ENCODE measurements around the gene TPPP3.
A peak's percentile ranks its signal among the peaks of the same experiment; 100 is the strongest.
"Not testable (repeated sequence)": the region's sequence is repeated elsewhere in the genome, so short reads cannot be mapped to it uniquely, and the experiment has no call there.

The TPPP3 gene

DNA sequence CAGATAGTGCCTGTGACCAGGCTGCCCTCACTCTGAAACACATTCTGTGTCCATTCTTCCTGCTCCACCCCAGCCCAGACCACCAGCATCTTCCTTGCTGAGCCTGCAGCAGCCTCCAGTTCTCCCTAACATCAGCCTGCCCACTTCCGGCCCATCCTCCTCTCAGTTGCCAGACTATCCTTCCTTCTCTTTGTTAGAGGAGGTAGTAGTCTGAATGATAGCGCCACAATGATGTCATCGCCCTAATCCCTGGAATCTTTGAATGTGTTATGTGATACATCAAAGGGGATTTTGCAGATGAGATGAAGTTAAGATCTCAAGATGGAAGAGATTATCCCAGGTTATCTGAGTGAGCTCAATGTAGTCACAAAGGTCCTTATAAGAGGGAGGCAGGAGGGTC, 26.2 kb upstream of the TPPP3 start:
- Histone ChIP-seq H3K79me2 (ENCODE audit: low read length) (peaks cover 4% of the 10 kb centered on the region; the same call in 1 of the 2 replicates), H2AFZ (ENCODE audit: low read depth, low read length) (no peak overlapping the region), H3K4me3 (ENCODE audit: low read length) (no peak overlapping the region), H3K27ac (ENCODE audit: low read length) (no peak overlapping the region), H3K36me3 (replicated peaks; ENCODE audit: low read depth, low read length) (no peaks in the 10 kb centered on the region), H4K20me1 (ENCODE audit: insufficient read depth, low read length) (no peaks in the 10 kb centered on the region), H3K27me3 (ENCODE audit: low read depth, low read length) (peaks cover 10% of the 10 kb centered on the region), H3K4me2 (ENCODE audit: low read length) (no peak overlapping the region), H3K9me3 (ENCODE audit: insufficient read depth, low read length) (no peaks in the 10 kb centered on the region), H3K4me1 (ENCODE audit: low read length) (peaks cover 9% of the 10 kb centered on the region), H3K9ac (ENCODE audit: low read length) (no peak overlapping the region)
- no peak for TF ChIP-seq EZH2phosphoT487 (IDR thresholded peaks at IDR 0.05; ENCODE audit: low read depth)
- TF ChIP-seq, protein P1, sequence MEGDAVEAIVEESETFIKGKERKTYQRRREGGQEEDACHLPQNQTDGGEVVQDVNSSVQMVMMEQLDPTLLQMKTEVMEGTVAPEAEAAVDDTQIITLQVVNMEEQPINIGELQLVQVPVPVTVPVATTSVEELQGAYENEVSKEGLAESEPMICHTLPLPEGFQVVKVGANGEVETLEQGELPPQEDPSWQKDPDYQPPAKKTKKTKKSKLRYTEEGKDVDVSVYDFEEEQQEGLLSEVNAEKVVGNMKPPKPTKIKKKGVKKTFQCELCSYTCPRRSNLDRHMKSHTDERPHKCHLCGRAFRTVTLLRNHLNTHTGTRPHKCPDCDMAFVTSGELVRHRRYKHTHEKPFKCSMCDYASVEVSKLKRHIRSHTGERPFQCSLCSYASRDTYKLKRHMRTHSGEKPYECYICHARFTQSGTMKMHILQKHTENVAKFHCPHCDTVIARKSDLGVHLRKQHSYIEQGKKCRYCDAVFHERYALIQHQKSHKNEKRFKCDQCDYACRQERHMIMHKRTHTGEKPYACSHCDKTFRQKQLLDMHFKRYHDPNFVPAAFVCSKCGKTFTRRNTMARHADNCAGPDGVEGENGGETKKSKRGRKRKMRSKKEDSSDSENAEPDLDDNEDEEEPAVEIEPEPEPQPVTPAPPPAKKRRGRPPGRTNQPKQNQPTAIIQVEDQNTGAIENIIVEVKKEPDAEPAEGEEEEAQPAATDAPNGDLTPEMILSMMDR (IDR thresholded peaks at IDR 0.05; ENCODE audit: low read depth, low read length), result no peak

DNA sequence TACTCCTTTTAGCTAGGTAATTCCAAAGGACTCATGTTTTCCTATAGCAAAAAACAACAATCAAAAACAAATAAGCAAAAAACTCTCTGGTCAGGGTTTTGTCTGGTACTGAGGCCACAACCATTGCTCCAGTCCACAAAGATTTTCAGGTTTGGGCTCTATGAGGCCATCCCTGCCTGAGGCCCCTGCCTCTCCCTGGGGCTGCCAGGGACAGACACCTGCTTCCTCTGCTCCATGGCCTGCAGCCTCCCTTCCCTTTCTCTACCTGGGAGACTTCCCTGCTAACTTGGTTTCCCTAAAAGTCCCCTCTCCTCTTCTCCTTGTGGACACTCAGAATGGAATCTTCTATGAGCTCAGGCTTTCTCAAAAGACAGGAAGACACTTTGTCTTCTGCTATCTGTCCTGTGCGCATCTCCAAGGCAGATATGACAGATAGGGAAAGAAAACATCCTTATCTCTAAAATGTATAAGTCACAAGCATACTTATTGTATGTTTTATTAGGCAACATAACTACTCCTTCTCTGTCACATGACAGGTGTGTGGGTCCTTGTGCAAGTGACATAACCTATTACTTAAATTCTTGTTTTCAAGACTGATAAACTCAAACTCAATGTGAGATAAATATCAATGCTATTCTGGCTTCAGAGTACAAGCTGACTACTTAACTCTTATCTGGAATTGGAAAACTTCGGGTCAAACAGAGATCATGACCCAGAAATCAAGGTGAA, 24.2 kb upstream of the TPPP3 start:
- H3K4me2 ChIP-seq (ENCODE audit: low read length), result no peak overlapping the region
- no peak overlapping the region for H2AFZ ChIP-seq (ENCODE audit: low read depth, low read length)
- no peaks in the 10 kb centered on the region for H3K9me3 ChIP-seq (ENCODE audit: insufficient read depth, low read length)
- H3K79me2 ChIP-seq (ENCODE audit: low read length), result peaks cover 4% of the 10 kb centered on the region; the same call in 1 of the 2 replicates
- no peak overlapping the region for H3K9ac ChIP-seq (ENCODE audit: low read length)
- H3K36me3 ChIP-seq (replicated peaks; ENCODE audit: low read depth, low read length), result no peaks in the 10 kb centered on the region
- TF ChIP-seq, protein P1 (IDR thresholded peaks at IDR 0.05; ENCODE audit: low read depth, low read length), result no peak
- no peak for TF ChIP-seq EZH2phosphoT487 (IDR thresholded peaks at IDR 0.05; ENCODE audit: low read depth)
- no peak overlapping the region for H3K4me3 ChIP-seq (ENCODE audit: low read length)
- peaks cover 17% of the 10 kb centered on the region for H3K4me1 ChIP-seq (ENCODE audit: low read length)
- no peak overlapping the region for H3K27ac ChIP-seq (ENCODE audit: low read length)
- H3K27me3 ChIP-seq (ENCODE audit: low read depth, low read length), result no peaks in the 10 kb centered on the region
- H4K20me1 ChIP-seq (ENCODE audit: insufficient read depth, low read length), result no peaks in the 10 kb centered on the region

DNA sequence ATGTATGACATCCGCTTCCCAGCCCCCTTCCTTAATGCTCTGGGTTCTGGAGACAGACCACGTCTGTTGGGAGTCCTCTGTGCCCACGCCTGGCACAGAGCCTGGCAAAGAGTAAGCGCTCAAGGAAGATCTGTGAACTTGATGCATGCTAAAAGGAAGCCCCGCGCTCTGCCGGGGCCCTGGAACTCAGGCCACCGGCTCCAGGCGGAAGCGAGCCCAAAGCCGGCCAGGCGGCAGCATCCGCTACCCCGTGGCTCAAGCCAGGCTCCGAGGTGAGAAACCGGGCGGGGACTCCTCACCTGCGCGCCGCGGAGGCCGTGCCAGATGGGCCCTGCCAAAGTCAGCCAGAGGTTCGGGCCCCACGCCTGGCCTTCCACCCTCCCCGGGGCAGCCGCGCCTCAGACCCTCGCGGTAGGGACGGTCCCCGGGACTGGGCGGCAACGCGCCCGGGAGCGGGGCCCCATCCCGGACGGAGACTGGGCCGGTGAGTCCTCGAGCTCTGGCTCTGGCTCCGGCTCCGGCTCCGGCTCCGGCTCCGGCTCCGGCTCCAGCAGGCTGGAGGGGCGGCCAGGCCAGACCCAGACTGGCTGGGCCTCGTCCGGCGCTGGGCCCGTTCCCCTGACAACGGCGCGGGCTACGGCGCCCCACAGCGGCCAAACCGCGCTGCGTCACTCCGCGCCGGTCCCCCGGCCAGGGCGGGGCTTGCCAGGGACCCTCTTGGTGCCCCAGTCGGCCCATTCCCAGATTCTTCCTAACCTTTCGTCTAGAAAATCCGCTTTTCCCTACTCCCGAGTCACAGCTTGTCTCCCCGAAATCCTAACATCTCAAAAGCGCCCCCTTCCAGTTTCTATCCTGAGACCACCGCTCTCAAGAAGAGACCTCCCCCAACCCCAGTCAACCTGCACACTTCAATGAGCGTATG, 22.8 kb upstream of the TPPP3 start, which contains the start of gene ZDHHC1:
ZDHHC1 (minus strand) TSS at position 606 of the 922 bp plus-strand sequence. CDS start 8,702 bp downstream, outside the sequence.
- peak within 1 kb of the TSS; percentile 86 for H3K4me2 ChIP-seq (ENCODE audit: low read length)
- H3K4me1 ChIP-seq (ENCODE audit: low read length), result peaks cover 17% of the 10 kb centered on the region
- peak within 1 kb of the TSS; percentile 75 for H3K9ac ChIP-seq (ENCODE audit: low read length)
- H3K9me3 ChIP-seq (ENCODE audit: insufficient read depth, low read length), result no peaks in the 10 kb centered on the region
- H4K20me1 ChIP-seq (ENCODE audit: insufficient read depth, low read length), result no peaks in the 10 kb centered on the region
- TF ChIP-seq, protein P1 (IDR thresholded peaks at IDR 0.05; ENCODE audit: low read depth, low read length), result peak; percentile 64
- no peak for TF ChIP-seq EZH2phosphoT487 (IDR thresholded peaks at IDR 0.05; ENCODE audit: low read depth)
- H2AFZ ChIP-seq (ENCODE audit: low read depth, low read length), result peak within 1 kb of the TSS; percentile 100
- H3K4me3 ChIP-seq (ENCODE audit: low read length), result peak within 1 kb of the TSS; percentile 87
- 0 out of 2 replicates have a peak within 1 kb of the TSS, but pooled peaks have one; percentile 7 for H3K27ac ChIP-seq (ENCODE audit: low read length)
- no peaks in the 10 kb centered on the region for H3K27me3 ChIP-seq (ENCODE audit: low read depth, low read length)
- H3K79me2 ChIP-seq (ENCODE audit: low read length), result peaks cover 4% of the 10 kb centered on the region; the same call in 1 of the 2 replicates
- no peaks in the 10 kb centered on the region for H3K36me3 ChIP-seq (replicated peaks; ENCODE audit: low read depth, low read length)

DNA sequence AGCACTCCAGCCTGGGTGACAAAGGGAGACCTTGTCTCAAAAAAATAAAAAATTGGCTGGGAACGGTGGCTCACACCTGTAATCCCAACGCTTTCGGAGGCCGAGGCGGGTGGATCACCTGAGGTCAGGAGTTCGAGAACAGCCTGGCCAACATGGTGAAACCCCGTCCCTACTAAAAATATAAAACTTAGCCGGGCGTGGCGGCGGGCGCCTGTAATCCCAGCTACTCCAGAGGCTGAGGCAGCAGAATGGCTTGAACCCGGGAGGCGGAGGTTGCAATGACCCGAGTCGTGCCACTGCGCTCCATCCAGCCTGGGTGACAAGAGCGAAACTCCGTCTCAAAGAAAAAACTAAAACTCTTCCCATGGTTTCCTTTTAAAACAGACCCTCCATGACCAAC, 22.1 kb upstream of the TPPP3 start:
- Histone ChIP-seq H3K4me2 (ENCODE audit: low read length) (peak overlapping the region; percentile 86), H3K4me1 (ENCODE audit: low read length) (peaks cover 17% of the 10 kb centered on the region), H3K9ac (ENCODE audit: low read length) (peak overlapping the region; percentile 75), H3K4me3 (ENCODE audit: low read length) (peak overlapping the region; percentile 87)
- H3K27ac ChIP-seq (ENCODE audit: low read length); H4K20me1 ChIP-seq (ENCODE audit: insufficient read depth, low read length); H3K9me3 ChIP-seq (ENCODE audit: insufficient read depth, low read length); H3K27me3 ChIP-seq (ENCODE audit: low read depth, low read length); H3K36me3 ChIP-seq (replicated peaks; ENCODE audit: low read depth, low read length); H2AFZ ChIP-seq (ENCODE audit: low read depth, low read length); H3K79me2 ChIP-seq (ENCODE audit: low read length): not testable (repeated sequence)
